Heart left ventricle (tissue), 16 donors: ENCODE results near the gene CMTM5. TPM values are rescaled to one million over a fixed set of nuclear protein-coding genes. Genes with fewer than 3 reads are reported as not detected.
A peak's percentile ranks its signal among the peaks of the same experiment; 100 is the strongest.

Experiments
- ATAC-seq, 4 donors: fragments of 200-7000 bp; cut with Tn5 transposase; one replicate each; pipeline ENCODE4 v1.9.1; 2020 to 2022; ENCODE audit warnings: moderate library complexity in 4 of 4, mild to moderate bottlenecking in 3 of 4, moderate number of reproducible peaks in 1 of 4
- DNase-seq, 5 donors: peaks; one replicate each; pipeline ENCODE4 v3.0.0-alpha.2; 2020
- H3K27ac ChIP-seq, 12 donors: fragments of 200-600 bp; sonication (generic) in 4 of 12; one replicate each; pipeline versions ENCODE4 v1.5.0 to v1.8.0; 2016 to 2022; ENCODE audit warnings: mild to moderate bottlenecking in 2 of 12
- H3K27me3 ChIP-seq, 9 donors: fragments of 200-600 bp; sonication (generic) in 2 of 9; one replicate each; pipeline versions ENCODE4 v1.5.1 to v1.8.0; 2016 to 2022; ENCODE audit warnings: mild to moderate bottlenecking in 3 of 9
- H3K36me3 ChIP-seq, 9 donors: fragments of 200-600 bp; sonication (generic) in 2 of 9; one replicate each; pipeline versions ENCODE4 v1.5.0 to v1.8.0; 2018 to 2022; ENCODE audit warnings: mild to moderate bottlenecking in 2 of 9
- H3K4me1 ChIP-seq, 12 donors: fragments of 200-600 bp; sonication (generic) in 4 of 12; one replicate each; pipeline versions ENCODE4 v1.5.0 to v1.8.0; 2016 to 2022; ENCODE audit warnings: mild to moderate bottlenecking in 3 of 12
- H3K4me3 ChIP-seq, 12 donors: fragments of 200-600 bp; sonication (generic) in 4 of 12; one replicate each; pipeline versions ENCODE4 v1.5.0 to v1.8.0; 2017 to 2022; ENCODE audit warnings: mild to moderate bottlenecking in 9 of 12, moderate library complexity in 4 of 12
- H3K9me3 ChIP-seq, 12 donors: fragments of 200-600 bp; sonication (generic) in 4 of 12; one replicate each; pipeline versions ENCODE4 v1.5.0 to v1.8.0; 2016 to 2022; ENCODE audit warnings: mild to moderate bottlenecking in 1 of 12
- POLR2A ChIP-seq, 2 donors: fragments of 450-650 bp; IDR thresholded peaks; one replicate each; pipeline ENCODE4 v1.6.1; 2017; ENCODE audit warnings: antibody characterized with exemption in 2 of 2, mild to moderate bottlenecking in 2 of 2, moderate library complexity in 2 of 2
- WGBS, 4 donors: extraction: QIAGEN DNeasy Blood & Tissue Kit in 2 of 4; methylation state at CpG; one replicate each; pipeline versions ENCODE4 v1.1.5 to v1.1.7; 2013 to 2018; 5-methylcytosine and 5-hydroxymethylcytosine counted together
- intact Hi-C, 10 donors: fragments of 100-400 bp; cut with DNase I; formaldehyde crosslinking; loops; one replicate each; pipeline versions ENCODE4 v1.11.1 to v1.14.2; 2022
- long read RNA-seq, 3 donors: library from polyadenylated mRNA; unstranded; transcript quantifications; one replicate each; pipeline ENCODE4 v2.0.0, GENCODE V29; 2020 to 2021
- polyA plus RNA-seq, 2 donors: library from polyadenylated mRNA; stranded (reverse); fragments of 200-250 nt; gene quantifications; one replicate each; pipeline ENCODE4 v1.2.3, GENCODE V29; 2013
- total RNA-seq, 9 donors: library from RNA; depleted of rRNA in 2 of 9; stranded (reverse); fragments of >200 nt in 2 of 9; fragmentation: NEBNext Ultra II Directional in 3 of 9; extraction: Animal tissue kit (Norgen Biotek cat#: 25700) in 3 of 9; gene quantifications; one replicate each; pipeline versions ENCODE4 v1.1.0 to v1.2.4, GENCODE V29; 2016 to 2023
- TF ChIP-seq, protein P1 (sequence below), 12 donors: fragments of 200-600 bp; sonication (generic) in 4 of 12; IDR thresholded peaks; one replicate each; pipeline versions ENCODE4 v1.5.0 to v1.8.0; 2018 to 2022; ENCODE audit warnings: antibody characterized with exemption in 12 of 12, mild to moderate bottlenecking in 5 of 12
- donor health status: ischemic (EF 13 %, LVEDD 7.1; RV severe dilation, severe dysfunction).
- donor health status: healthy with polysubstance abuse.
- donor health status: DM: no; HTN: yes; CAD: no.
- donor health status: DM: no; HTN: no; CAD: no.
- donor health status: ischemic (EF 25% LVEDD 6.9; RV normal size, moderate dysfunction).
- donor health status: ischemic (EF 25% LVEDD 5.7; RV mildly dilated, moderate dysfunction).
- donor health status: healthy.
- donor health status: DM: yes; HTN: yes; CAD: no.
- donor health status: ischemic (EF 35%, LVEDD 5.7; RV mildly dilated, moderate dysfunction).
- donor health status: nonischemic (EF 11% LVEDD 7.7; RV severe dilation, severe dysfunction).
- donor health status: DM: yes; HTN: yes; CAD: no.
- donor health status: PGD.
- donor health status: ischemic (EF 29% LVEDD 5.4; RV normal size, mild dysfunction).
- donor health status: nonischemic (EF 23%, LVEDD 6.1; RV moderate dilation, normal function).

Gene CMTM5, protein sequence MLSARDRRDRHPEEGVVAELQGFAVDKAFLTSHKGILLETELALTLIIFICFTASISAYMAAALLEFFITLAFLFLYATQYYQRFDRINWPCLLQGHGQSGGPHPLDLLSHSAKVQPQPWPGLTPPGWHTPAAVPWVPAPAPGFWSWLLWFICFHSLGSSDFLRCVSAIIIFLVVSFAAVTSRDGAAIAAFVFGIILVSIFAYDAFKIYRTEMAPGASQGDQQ
- total RNA-seq (under 1 TPM in 5 of 9 donors, not detected in 4; 0.32 to 0.92 (median 0.64) TPM), polyA plus RNA-seq (1 to 10 TPM; 1.6 to 1.8 TPM)
- long read RNA-seq, donor 1, result 0 reads
- long read RNA-seq, donor 2, result 0 reads
- long read RNA-seq, donor 3, result 0 reads

DNA sequence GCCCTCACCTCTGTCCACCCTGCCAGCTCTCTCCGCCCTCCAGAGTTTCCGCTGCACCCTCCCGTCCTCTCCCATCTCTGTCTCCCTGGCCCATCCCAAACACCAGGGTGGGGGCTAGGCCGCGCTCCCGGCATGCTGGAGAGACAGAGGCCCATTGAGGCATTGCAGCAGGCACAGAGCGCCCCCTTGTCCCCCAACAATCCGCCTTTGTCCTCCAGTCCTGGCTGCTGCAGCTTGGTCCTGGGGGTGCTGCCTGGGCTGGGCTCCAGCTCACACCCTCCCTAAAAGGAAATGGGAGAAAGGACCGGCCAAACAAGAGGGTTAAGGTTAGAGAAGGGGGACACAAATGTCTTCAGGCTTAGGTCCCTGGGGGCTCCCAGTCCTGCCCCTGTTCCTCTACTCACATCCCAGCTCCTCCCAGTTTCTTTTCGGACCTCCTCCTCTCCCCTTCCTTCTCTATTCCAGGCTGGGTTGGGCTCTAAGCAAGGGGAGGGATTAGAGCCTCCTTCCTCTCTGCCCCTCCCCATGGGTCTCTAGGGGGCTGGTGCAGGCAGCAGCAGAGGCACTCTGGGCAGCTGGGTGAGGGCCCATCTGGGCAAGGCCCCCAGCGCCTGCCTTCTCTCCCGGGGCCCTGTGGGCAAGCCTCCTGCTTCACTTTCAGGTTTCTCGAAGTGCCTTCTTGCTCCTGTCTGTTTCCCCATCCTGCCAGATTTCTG is at the start of gene CMTM5:
Gene CMTM5, plus strand, starts transcription at position 565 of the 716 bp plus-strand sequence. CDS start 206 bp downstream, outside the sequence.
- Histone ChIP-seq H3K4me1 (peaks cover 0 to 14% (median 0%) of the 10 kb centered on the region in 12 donors), H3K36me3 (peaks cover 0 to 14% (median 6%) of the 10 kb centered on the region in 9 donors), H3K27ac (peak within 1 kb of the TSS in 4 of 12 donors; percentile 12 to 51 (median 25)), H3K27me3 (no peaks in the 10 kb centered on the region), H3K4me3 (peak within 1 kb of the TSS in 7 of 12 donors; percentile 12 to 39 (median 25)), H3K9me3 (no peaks in the 10 kb centered on the region)
- peak in 3 of 5 donors; percentile 39 to 58 (median 48) for DNase-seq
- 31 to 42% (median 37%) methylated on average over 13 of the region's 13 CpGs for WGBS, 4 donors
- TF ChIP-seq, protein P1, sequence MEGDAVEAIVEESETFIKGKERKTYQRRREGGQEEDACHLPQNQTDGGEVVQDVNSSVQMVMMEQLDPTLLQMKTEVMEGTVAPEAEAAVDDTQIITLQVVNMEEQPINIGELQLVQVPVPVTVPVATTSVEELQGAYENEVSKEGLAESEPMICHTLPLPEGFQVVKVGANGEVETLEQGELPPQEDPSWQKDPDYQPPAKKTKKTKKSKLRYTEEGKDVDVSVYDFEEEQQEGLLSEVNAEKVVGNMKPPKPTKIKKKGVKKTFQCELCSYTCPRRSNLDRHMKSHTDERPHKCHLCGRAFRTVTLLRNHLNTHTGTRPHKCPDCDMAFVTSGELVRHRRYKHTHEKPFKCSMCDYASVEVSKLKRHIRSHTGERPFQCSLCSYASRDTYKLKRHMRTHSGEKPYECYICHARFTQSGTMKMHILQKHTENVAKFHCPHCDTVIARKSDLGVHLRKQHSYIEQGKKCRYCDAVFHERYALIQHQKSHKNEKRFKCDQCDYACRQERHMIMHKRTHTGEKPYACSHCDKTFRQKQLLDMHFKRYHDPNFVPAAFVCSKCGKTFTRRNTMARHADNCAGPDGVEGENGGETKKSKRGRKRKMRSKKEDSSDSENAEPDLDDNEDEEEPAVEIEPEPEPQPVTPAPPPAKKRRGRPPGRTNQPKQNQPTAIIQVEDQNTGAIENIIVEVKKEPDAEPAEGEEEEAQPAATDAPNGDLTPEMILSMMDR (IDR thresholded peaks at IDR 0.05), result no peak
- TF ChIP-seq POLR2A (IDR thresholded peaks at IDR 0.05), result no peak
- intact Hi-C loops, result loop anchor here in 9 of 10 donors (2.0 to 10.0 kb wide), 6 partner anchors 48 to 252 kb away; no protein-coding TSS in a partner anchor
- ATAC-seq, result peak in 3 of 4 donors; percentile 2 to 27 (median 2)

DNA sequence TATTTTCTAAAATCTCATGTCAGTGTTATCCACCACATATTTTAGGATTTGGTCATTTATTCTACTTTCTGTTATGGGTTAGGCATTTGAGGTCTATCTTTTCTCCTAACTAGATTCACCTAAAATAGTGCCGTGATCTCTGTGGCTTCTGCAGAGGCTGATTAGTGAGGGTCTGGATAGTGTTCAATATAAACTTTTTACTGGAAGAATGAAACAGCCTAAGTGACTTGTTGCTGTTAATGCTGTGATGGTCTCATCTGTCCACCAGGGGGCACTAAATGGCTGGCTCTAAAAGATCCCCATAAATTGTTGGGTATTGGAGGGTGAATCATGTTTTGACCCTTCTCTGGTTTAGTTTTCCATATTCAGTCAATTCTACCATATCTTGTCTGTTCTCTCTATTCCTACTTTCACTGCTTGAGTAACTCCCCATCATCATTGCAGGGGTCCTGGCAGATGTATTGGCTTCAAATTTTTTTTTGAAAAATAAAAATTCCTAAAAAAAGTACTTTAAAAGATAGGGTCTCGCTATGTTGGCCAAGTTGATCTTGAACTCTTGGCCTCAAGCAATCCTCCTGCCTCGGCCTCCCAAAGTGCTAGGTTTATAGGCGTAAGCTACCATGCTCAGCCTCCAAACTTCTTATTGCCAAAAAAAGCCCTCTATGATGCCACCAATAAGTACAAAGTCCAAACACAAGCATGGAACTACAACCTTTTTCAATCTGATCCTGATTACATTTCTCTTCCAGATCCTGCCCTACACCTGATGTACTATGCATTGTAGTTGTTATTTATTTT is 48.7 kb upstream of the CMTM5 start:
- TF ChIP-seq, protein P1 (IDR thresholded peaks at IDR 0.05), result peak; percentile 79 to 95 (median 88)
- TF ChIP-seq POLR2A (IDR thresholded peaks at IDR 0.05), result no peak
- peak in 3 of 4 donors; percentile 50 to 65 (median 61) for ATAC-seq

DNA sequence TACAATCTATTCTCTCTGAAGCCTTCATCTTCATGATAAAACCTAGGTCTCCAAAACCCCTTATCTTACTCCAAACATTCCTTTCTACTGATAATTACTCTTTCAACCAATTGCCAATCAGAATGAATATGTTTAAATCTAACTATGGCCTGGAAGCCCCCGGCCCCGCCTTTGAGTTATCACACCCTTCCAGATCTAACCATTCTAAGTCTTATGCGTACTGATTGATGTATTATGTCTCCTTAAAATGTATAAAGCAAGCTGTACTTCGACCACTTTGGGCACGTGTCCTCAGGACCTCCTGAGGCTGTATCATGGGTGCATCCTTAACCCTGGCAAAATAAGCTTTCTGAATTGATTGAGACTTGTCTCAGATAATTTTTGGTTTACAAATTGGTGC is 41.2 kb upstream of the CMTM5 start:
- intact Hi-C loops, result loop anchor here in 2 of 10 donors (5.0 kb wide), 1 partner anchor 37 kb away; the partner anchor contains the start of gene IL25 (in 2 of the 2)
- peaks cover 0 to 9% (median 0%) of the 10 kb centered on the region in 12 donors for H3K9me3 ChIP-seq
- H3K27me3 ChIP-seq, result no peaks in the 10 kb centered on the region
- no peak overlapping the region for H3K4me3 ChIP-seq
- H3K36me3 ChIP-seq, result no peaks in the 10 kb centered on the region
- DNase-seq (no peak), ATAC-seq (no peak)
- WGBS, 4 donors, result 80 to 88% (median 85%) methylated on average over 5 of the region's 5 CpGs
- no peaks in the 10 kb centered on the region for H3K4me1 ChIP-seq
- no peak overlapping the region for H3K27ac ChIP-seq
- TF ChIP-seq, protein P1 (IDR thresholded peaks at IDR 0.05), result no peak
- no peak for TF ChIP-seq POLR2A (IDR thresholded peaks at IDR 0.05)

More for the DNA sequence above, 48.7 kb upstream of the CMTM5 start:
- Histone ChIP-seq H3K27ac (peak overlapping the region in 1 of 12 donors; percentile 24), H3K9me3 (no peaks in the 10 kb centered on the region), H3K36me3 (peaks cover 0 to 32% (median 27%) of the 10 kb centered on the region in 9 donors), H3K27me3 (no peaks in the 10 kb centered on the region), H3K4me1 (peaks cover 0 to 11% (median 3%) of the 10 kb centered on the region in 12 donors), H3K4me3 (no peak overlapping the region)
- peak in 4 of 5 donors; percentile 48 to 57 (median 56) for DNase-seq
- 40 to 47% (median 42%) methylated on average over 4 of the region's 4 CpGs for WGBS, 4 donors
- intact Hi-C loops, result loop anchor here (1.0 to 10.0 kb wide), 16 partner anchors 34 to 237 kb away; partner anchors contain the start of genes AP1G2 (in 5 of the 10), CMTM5 (in 3 of the 10), NGDN (in 2 of the 10) and THTPA (in 1 of the 10)
